Stimulated activated CD8-positive, alpha-beta memory T cell treated with anti-CD3 and anti-CD28 coated beads, Interleukin-12 subunit alpha, Interleukin-12 subunit beta, amount 100 ng/mL, for 24 hours (primary cell): ENCODE data around the gene PQBP1.
A peak's percentile ranks its signal among the peaks of the same experiment; 100 is the strongest.
"Not testable (repeated sequence)": the region's sequence is repeated elsewhere in the genome, so short reads cannot be mapped to it uniquely, and the experiment has no call there.

Experiments
- DNase-seq: peaks from one replicate; pipeline ENCODE4 v3.0.0-alpha.2; 2020; ENCODE audit errors: extremely low read depth

Gene PQBP1

GRCh38 chrX:48897625-48898306, at the start of gene PQBP1, which contains the start of gene TIMM17B:
TSS of gene PQBP1 (plus strand) at chrX:48897930. CDS start at chrX:48898510, 580 bp downstream.
TSS of gene TIMM17B (minus strand) at chrX:48897768. CDS start at chrX:48897749, 19 bp downstream.
- peak; percentile 73 for DNase-seq

- DNase-seq, result no peak
Measured at GRCh38 chrX:48848847-48849246, 48.9 kb upstream of the PQBP1 start.

- DNase-seq, result no peak
Measured at GRCh38 chrX:48852857-48853256, 44.9 kb upstream of the PQBP1 start.

GRCh38 chrX:48853494-48853893, 44.2 kb upstream of the PQBP1 start:
- not testable (repeated sequence) for DNase-seq

- DNase-seq, result not testable (repeated sequence)
Measured at GRCh38 chrX:48854121-48854804, 43.5 kb upstream of the PQBP1 start.

GRCh38 chrX:48854898-48855297, 42.8 kb upstream of the PQBP1 start:
- no peak for DNase-seq

- DNase-seq, result no peak
Measured at GRCh38 chrX:48864210-48864609, 33.5 kb upstream of the PQBP1 start.

GRCh38 chrX:48872017-48872416, 25.7 kb upstream of the PQBP1 start:
- not testable (repeated sequence) for DNase-seq

- not testable (repeated sequence) for DNase-seq
Measured at GRCh38 chrX:48876944-48877343, 20.8 kb upstream of the PQBP1 start.

- no peak for DNase-seq
Measured at GRCh38 chrX:48883729-48884128, 14.0 kb upstream of the PQBP1 start.

- DNase-seq, result not testable (repeated sequence)
Measured at GRCh38 chrX:48886586-48886985, 11.1 kb upstream of the PQBP1 start.

- DNase-seq, result no peak
Measured at GRCh38 chrX:48890296-48890925, 7.3 kb upstream of the PQBP1 start.

- DNase-seq, result no peak
Measured at GRCh38 chrX:48890934-48891401, 6.8 kb upstream of the PQBP1 start.

- DNase-seq, result peak; percentile 46
Measured at GRCh38 chrX:48891402-48892288, 6.1 kb upstream of the PQBP1 start.

- DNase-seq, result no peak
Measured at GRCh38 chrX:48892896-48893295, 4.8 kb upstream of the PQBP1 start.

GRCh38 chrX:48893556-48894348, 4.0 kb upstream of the PQBP1 start:
- no peak for DNase-seq

- no peak for DNase-seq
Measured at GRCh38 chrX:48894891-48895290, 2.8 kb upstream of the PQBP1 start.

GRCh38 chrX:48896611-48897011, 1.1 kb upstream of the PQBP1 start:
- DNase-seq, result no peak

GRCh38 chrX:48897157-48897624, 539 bp upstream of the PQBP1 start:
- DNase-seq, result no peak

- DNase-seq, result no peak
Measured at GRCh38 chrX:48899078-48899410, 1.3 kb downstream of the PQBP1 start.

GRCh38 chrX:48901069-48901468, 3.3 kb downstream of the PQBP1 start:
- no peak for DNase-seq
